ENCODE measurements around the gene PAX8.
A peak's percentile ranks its signal among the peaks of the same experiment; 100 is the strongest.
"Not testable (repeated sequence)": the region's sequence is repeated elsewhere in the genome, so short reads cannot be mapped to it uniquely, and the experiment has no call there.

PAX8 gene

DNA sequence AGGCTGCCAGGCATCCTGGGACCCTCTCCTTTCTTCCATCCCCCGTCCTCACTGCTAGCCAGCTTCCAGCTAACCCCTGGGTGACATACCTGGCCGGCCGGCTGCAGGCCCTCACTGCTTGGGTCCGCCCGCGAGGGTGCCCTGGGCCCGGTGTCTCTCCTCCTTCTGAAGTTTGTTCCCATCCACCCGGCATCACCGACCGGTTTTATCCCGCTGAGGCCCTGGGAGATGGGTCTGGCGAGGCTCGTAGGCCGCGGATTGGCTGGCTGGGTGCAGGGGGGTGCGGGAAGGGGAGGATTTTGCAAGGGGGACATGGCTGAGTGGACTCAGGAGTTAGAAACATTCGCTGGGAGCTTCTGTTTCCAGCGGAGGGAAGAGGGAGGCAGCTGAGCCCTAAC, at the start of gene PAX8:
Gene PAX8, minus strand, starts transcription at position 180 of the 398 bp plus-strand sequence. CDS start 527 bp downstream, outside the sequence.
- DNase-seq (ENCODE audit: low spot score): no peak

DNA sequence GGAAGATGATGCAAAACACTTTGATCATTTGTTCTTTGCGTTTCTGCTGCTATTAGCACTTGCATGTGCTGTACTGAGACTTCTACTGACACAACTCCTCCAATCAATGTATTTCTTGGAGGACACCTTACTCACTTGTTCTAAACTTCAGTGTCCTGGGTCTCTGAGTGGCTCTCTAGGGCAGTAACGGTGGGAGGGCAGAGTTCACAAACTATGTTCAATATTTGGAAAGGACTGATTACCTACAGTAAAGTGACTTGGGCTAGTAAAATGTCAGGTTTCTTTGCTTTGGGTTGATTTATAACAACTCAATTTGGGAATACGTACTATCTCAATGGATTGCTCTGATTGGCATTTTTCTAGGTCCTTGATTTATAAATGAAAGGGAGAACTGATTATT, 49.3 kb upstream of the PAX8 start:
- DNase-seq (ENCODE audit: low spot score): no peak

DNA sequence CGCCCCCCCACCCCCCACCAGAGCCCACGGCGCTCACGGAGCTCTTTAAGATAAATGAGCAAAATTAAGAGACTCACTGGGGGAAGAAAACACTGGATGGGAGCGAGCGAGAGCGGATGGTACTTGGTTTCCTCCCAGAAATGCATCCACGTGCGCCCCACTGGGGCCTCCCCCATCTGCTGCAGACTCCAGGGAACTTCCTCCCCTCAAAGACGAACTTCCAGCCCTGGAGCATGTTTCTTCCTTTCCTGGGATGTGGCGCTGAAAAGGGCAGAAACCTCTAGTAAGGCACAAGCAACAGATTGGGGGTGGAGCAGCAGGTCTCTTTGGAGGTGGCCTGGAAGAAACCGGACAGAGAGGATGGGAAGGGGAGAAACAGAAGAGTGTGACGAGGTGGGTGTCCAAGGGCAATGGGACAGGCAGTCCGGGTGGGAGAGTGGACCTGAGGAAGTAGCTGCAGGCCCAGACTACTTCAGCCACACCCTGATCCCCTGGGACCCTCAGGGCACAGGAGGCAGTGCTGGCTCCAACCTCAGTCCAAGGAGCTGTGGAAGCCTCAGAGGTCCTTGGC, 46.5 kb upstream of the PAX8 start:
- DNase-seq (ENCODE audit: low spot score): not testable (repeated sequence)

DNA sequence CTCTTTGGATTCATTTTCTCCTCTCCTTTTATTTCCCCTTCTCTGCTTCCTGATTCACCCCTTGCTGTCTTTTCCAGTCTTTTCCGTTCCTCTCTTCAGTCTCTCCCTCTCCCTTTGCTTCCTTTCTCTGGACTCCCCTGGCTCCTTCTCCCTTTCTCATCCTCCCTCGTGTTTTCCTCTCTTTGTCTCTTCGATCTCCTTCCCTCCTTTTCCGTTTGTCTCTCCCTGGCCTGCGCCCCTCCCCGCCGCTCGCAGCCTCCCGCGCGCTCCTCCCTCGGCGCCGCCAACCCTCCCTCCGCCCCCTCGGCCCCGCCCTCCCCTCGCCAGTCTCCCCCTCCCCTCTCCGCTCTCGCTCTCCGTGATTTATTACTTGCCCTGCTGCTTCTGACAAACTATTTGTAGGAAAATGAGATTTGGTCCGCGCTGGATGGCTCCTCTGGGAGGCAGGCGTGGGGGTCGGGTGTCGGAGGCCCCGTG, 46.0 kb upstream of the PAX8 start:
- DNase-seq (ENCODE audit: low spot score): peak; percentile 80

DNA sequence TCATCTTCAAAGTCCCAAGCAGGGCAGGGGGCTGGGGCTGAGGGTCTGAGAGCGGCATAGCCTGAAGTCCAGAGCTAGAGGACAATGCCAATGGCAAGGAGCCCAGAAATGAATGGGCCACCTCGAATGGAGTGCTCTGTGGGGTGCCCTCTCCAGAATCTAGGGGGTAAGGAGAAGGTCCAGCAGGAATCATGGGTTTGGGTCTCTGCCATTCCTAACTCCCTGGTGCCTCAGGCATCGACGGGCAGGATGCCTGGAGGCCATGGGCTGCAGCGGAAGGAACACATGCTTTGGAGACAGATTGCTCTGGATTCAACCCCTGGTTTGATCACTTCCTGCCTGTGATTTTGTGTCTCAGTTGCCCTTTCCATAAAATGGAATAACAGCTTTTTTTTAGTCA, 44.4 kb upstream of the PAX8 start:
- DNase-seq (ENCODE audit: low spot score): not testable (repeated sequence)

DNA sequence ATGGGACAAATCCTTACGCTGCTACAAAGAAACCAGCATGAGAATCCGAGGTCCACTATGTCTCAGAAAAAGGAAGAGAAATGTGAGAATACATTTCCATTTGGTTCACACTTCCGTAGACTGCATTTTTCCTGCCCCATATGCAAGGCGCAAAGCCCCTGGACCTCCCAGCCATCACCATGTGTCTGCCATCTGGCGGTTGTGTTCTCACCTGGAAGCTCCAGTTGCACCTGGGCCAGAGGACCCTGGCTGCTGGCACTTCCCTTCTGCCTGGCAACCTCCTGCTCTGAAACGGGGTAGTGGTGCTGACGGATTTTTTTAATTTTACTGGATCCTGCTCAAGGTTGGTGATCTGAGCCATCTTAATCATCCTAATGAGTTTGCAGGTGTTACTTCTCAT, 41.4 kb upstream of the PAX8 start:
- DNase-seq (ENCODE audit: low spot score): not testable (repeated sequence)

DNA sequence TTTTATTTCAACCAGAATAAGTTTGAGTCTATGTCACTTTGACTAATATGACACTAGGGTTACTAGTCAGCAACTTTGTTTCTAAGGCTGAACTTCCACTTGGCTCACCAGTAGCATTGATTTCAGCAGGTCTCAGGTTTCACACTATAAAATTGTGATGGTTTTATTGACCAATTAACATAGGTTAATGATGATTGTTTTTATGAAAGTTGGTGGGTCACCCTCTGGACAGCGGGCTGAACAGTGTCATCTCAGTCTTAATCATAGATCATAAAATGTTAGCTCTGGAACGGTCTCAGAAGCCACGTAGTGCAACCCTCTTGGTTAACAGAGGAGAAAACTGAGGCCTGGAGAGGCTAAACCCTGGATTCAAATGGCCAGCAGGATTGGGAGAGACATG, 40.2 kb upstream of the PAX8 start:
- not testable (repeated sequence) for DNase-seq (ENCODE audit: low spot score)

DNA sequence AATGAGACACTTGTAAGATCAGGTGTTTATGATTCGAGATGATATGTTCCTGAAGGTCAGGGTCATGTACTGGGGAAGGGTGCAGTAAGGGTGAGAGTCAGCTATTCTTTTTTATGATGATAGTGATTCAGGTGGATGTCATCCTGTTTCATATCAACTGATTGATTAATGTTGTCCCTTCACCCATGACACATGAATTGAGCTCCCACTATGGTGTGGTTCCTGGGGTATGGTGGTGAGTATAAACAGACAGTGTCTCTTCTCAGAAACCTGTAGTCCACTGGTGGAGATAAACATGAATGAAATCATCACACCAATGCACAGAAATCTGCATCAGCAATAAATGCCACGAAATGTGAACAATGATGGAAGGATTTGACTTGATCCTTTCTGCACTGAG, 37.4 kb upstream of the PAX8 start:
- no peak for DNase-seq (ENCODE audit: low spot score)

DNA sequence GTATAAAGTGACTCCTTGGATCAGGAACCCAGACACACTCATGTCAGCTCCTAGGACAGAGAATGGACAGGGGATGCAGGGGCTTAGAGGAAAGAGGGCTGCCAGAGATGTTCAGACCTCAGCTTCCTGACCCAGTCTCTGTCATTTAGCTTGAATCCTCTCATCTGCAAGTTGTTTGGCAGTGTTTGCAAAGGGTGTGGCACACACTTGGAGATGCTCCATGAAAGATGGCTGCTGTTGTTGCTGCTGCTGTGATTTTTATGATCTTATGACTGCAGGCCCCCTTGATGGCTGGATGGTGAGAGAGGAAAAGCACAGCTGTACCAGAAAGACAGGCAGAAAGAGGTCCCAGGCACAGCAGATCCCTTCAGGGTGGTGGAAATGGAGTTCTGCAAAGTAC, 35.9 kb upstream of the PAX8 start:
- DNase-seq (ENCODE audit: low spot score): not testable (repeated sequence)

DNA sequence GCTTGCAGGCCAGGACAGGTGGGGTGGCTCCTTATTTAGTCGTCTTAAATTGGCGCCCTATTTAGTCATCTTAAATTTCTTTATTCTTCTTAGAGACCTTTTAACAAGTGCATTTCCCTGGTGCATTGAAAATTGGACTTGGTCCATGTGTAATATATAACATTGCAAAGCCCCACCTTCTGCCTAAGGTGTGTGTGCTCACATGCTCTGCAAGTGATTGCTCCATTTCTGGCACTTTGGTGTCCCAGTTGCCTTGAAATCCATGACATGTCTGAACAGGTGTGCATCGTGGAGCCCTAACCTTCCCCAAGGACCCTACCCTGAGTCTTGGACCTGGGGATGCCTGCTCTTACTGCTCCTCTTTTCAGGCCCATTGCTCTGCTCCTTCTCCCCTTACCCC, 35.5 kb upstream of the PAX8 start:
- DNase-seq (ENCODE audit: low spot score): not testable (repeated sequence)

DNA sequence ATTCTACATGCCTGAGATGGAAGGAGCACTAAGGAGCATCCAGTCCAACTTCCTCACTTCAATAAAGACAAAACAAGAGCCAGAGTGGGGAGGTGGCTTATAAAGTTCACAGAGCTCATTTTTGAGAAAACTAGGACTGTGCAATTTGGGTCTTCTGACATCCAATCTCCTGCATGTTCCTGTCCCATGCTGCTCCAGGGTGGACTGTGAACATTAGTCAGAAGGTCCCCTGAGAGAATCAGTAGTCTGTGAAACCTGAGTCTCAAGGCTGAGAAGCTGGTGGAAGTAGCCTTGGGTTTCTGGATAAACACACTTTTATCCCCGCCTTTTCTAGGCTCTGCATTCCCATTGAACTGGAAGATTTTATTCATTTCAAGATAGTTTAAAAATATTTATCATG, 33.1 kb upstream of the PAX8 start:
- not testable (repeated sequence) for DNase-seq (ENCODE audit: low spot score)

DNA sequence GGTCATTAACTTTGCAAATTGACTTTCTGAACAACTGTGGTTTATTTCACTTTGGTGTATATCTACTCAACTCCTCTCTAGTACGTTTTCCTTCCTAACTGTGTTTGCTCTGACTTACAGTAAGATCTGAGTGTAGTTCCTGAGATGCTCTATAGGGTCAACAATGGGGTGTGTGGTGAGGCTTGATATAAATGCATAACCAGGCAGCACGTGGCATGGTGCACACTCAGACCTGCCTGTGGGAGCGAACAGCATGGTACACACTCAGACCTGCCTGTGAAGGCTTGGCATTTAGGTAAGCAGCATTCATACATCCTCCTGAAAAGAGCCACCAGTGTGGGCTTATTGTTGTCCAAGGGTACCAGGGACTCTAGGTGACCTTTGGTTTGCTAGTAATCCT, 32.5 kb upstream of the PAX8 start:
- DNase-seq (ENCODE audit: low spot score): not testable (repeated sequence)

DNA sequence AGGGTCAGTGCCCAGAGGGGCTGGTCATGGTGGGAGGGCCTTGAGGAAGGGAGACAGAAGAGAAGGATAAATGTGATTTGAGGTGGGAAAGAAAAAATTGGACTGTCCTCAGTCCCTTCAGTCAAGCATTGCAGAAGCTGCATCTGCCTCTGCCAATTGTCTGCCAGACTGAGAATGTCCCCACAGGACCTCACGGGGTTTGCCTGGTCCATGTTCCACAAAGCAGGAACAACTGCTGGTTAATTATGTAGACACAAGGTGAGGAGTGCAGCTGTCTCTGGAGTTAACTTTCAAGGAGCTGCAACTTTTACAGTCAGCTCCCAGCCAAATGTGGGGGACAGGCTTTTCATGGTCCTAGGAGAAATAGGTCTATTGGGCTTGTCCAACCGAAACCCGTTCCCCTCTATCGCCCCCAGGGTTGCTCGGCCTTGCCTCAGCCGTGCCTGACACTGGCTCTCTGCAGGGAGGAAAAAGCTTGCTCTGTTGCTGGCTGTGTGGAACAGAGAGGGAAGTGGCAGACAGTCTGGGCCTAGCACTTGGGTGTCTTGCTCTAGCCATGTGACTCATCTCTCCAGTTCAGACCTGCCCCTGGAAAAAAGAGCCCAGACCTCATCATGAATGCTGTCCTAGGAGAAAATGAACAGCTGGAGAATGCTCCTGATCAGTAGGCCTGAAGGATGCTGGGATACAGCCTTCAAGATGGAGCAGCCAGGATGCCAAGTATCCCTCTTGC, 31.1 kb upstream of the PAX8 start:
- DNase-seq (ENCODE audit: low spot score): no peak

DNA sequence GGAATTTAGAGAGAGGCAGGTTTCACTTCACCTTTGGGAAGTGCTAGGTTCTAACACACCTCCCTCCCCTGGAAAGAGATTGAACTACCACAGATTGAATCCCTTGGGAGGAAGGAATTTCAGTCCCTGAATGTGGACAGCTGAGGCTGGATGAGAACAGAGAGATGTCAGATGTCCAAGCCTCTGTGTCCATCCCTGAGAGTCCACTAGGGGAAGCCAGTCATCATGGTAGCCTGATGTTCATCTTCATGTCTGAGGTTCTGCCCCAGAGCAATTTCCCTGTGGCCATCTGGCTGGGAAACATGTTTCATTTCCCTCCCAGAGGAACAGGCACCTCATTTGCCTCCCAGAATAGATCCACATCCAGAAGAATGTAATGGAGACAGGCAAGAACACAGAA, 30.1 kb upstream of the PAX8 start:
- not testable (repeated sequence) for DNase-seq (ENCODE audit: low spot score)

DNA sequence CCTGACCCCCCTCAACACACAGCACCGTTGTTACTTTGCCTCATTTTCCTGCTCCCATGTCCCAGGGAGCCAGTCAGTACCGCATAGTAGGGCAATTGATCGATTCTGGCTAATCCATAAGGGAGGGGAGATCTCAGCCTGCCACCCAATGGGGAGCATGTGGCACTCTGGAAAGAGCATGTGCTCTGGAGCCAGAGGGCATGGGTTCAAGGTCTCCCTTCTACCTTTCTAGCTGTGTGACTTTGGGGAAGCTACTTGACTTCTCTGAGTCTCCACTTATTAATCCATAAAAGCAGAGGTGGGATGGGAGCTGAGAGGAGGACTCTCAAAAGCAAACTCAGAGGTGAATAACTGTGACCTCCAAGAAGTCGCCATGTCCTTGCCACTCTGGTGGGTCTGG, 27.5 kb upstream of the PAX8 start:
- DNase-seq (ENCODE audit: low spot score): not testable (repeated sequence)

DNA sequence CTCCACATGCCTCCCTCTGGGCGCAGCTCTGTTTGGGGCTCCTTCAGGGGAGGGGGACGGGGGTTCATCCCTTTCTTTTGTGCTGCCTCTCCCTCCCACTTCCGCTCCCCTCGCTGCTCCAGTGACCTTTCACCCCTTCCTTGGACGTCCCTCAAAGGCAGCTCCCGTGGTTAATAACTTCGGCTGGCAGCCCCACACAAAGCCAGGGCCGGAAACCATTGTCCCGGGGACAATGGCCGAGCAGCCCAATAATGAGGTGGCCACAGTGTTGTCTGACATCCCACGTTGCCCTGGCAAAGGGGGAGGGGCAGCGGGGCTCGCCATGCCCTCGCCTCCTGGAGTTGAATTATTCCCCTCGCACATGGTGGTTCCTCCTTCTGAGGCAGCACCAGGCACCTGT, 27.0 kb upstream of the PAX8 start:
- DNase-seq (ENCODE audit: low spot score): not testable (repeated sequence)

DNA sequence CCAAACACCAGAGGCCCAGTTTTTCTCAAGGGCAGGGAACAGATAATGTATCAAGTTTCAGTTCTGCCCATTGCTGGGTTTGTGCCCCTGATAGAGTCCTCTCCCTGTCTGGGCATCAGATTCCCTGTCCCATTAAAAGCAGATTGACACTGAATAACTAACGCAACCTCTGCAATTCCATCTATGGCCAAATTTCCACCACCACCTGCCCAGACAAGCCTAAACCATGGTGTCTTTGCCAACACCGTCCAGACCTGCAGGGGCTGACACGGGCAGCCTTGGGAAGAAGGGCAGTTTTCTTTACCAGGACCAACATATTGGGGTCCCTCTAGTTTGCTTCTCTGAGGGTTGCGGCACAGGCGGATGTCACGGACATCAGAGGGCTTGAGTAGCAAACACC, 26.4 kb upstream of the PAX8 start:
- DNase-seq (ENCODE audit: low spot score): no peak

DNA sequence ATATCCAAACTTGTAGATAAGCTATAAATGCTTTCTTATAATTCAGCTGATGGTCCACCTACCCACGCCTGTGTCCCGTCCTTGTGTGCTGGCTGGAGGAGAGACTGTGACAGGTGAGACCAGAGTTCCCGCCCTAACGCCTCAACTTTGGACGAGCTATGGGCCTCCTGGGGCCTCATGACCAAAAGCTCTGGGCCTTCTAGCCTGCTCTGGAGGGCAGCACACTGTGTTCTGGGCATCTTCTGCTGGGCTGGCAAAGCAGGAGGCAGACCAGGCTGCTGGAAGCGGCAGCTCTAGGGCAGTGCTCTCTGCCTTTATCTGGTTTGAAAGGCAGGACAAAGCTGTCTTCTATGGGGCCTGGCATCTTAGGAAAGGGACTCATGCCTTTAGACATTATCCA, 26.0 kb upstream of the PAX8 start:
- no peak for DNase-seq (ENCODE audit: low spot score)

DNA sequence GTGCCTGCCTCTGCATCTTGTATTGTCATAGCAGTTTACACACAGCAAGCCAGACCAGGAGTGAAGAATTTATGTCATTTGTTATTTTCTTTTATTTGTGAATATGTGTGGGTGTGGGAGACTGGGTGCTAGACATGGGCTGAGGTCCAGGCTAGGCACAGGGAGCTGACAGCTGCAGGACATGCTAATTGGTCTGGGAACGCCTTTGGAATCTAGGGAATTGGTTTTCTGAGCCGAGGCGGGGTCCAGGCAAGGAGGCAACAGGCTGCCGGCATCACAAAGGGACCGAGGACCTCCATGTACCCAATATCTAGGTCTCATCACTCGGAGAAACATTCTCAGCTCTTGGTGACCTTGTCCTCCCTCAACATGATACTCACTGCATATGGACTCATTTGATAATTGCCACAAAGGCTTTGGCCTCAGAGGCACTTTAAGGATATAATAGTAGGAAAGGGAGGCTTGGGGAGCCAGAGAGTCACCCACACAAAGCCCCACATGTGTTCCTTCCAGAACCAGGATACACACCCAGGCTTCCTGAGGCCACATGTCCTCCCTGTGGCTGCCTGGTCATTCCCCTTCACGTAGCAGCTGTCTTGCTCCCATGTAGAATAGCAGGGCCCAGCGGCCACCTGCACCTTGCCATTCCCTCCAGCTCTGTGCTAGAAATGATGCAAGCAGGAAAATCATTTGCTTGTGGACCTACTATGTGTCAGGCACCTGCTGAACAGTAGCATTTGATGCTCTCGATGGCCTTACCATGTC, 23.7 kb upstream of the PAX8 start:
- DNase-seq (ENCODE audit: low spot score): not testable (repeated sequence)

DNA sequence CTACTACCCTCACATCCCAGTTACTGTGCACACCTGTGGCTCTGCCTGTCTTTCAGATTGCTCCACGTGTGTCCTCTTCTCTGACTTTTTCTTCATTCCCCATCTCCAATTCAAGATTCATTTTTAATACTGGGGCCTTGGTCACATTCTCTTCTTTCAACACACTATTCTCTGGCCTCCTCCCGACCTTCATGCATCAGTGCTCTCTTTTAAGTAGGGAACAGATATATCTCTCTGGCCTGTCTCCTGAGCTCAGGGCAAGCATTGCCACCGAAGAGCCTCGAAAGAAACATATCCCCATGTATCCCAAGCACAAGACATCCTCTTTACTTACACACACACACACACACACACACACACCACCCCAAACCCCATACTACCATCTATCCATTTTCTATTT, 21.6 kb upstream of the PAX8 start:
- no peak for DNase-seq (ENCODE audit: low spot score)

DNA sequence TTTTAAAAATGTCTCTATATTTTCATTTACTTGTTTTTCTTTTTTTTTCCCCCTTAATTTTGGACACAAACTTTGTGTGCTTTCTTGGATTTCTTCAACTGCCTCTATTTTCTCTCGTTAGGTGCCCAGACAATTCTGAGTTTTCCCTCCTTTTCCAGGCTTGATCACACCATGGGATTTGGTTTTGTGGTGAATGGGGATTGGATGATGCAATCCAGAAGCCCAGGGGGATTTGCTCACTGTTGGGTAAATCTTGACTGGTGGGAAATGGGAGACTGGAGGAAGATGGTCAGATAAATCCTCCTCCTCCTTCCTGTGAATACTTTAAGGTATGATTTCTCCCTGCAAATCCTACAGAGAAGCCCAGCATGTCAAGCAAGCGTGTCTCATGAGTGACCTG, 19.5 kb upstream of the PAX8 start:
- no peak for DNase-seq (ENCODE audit: low spot score)

DNA sequence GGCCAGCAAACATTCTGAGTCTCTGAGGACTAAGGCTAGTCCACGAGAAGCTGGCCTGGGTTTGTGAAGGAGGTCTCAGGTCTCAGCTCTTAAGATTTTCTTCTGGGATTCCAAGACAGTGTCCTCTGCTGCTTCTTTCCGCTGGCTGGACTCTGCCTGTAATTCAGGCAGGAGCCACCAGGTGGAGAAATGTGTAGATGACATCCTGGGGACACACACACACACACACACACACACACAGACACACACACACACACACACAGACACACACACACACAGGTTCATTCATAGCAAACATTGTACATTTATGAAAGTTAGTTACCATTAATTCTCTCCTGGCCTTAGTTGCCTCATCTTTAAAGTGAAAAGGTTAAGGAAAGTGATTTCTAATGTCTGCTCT, 18.9 kb upstream of the PAX8 start:
- DNase-seq (ENCODE audit: low spot score): not testable (repeated sequence)

DNA sequence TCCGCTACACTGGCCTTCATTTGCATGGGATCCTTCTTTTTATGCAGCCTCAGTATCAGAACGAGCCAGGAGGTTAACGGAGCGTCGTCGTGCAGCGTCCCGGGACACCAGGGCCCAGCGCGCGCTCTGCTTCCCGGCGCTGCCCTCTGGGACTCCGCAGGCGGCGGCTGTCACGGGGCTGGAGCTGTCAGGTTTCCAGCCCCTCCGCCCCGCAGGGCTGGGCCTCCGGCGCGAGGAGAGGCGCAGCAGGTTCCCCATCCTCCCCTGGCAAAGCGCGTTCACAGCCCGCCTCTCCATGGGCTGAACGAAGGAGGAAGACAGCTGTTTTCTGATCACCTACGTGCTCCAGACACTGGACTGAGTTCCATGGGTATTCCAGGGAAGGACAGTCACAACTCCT, 12.5 kb upstream of the PAX8 start:
- no peak for DNase-seq (ENCODE audit: low spot score)

Data from left forelimb (tissue), 1 donor.